GM23338 (cell line): ENCODE results near the gene APOL3. TPM values are rescaled to one million over a fixed set of nuclear protein-coding genes. Genes with fewer than 3 reads are reported as not detected.
"Not testable (repeated sequence)": the region's sequence is repeated elsewhere in the genome, so short reads cannot be mapped to it uniquely, and the experiment has no call there.

ENCODE experiments used
- ATAC-seq: fragments of 200-7000 bp; cut with Tn5 transposase; 3 replicates; pipeline ENCODE4 v1.9.1; 2020
- DNase-seq: peaks from one replicate; pipeline ENCODE4 v3.0.0-alpha.2; 2015; ENCODE audit warnings: low spot score
- H2AFZ ChIP-seq: fragments of 200-600 bp; sonication (generic); 2 replicates; pipeline ENCODE4 v1.8.0; 2016; ENCODE audit warnings: antibody characterized with exemption, mild to moderate bottlenecking, moderate library complexity
- H3F3A ChIP-seq: fragments of 200-600 bp; sonication (generic); replicated peaks from 2 replicates; pipeline ENCODE4 v1.8.0; 2017; ENCODE audit warnings: antibody characterized with exemption, mixed run types, low read depth
- H3K27ac ChIP-seq: fragments of 200-600 bp; sonication (generic); 2 replicates; pipeline ENCODE4 v1.6.1; 2016; ENCODE audit warnings: low read depth
- H3K27me3 ChIP-seq: fragments of 200-600 bp; sonication (generic); 2 replicates; pipeline ENCODE4 v1.8.0; 2016; ENCODE audit warnings: mild to moderate bottlenecking, mixed run types, moderate library complexity; ENCODE audit not compliant: insufficient read depth
- H3K36me3 ChIP-seq: fragments of 200-600 bp; sonication (generic); 2 replicates; pipeline ENCODE4 v1.8.0; 2016; ENCODE audit warnings: mild to moderate bottlenecking; ENCODE audit not compliant: insufficient read depth
- H3K4me1 ChIP-seq: fragments of 200-600 bp; sonication (generic); 2 replicates; pipeline ENCODE4 v1.8.0; 2016; ENCODE audit warnings: mild to moderate bottlenecking, moderate library complexity; ENCODE audit not compliant: insufficient read depth
- H3K4me2 ChIP-seq: fragments of 200-600 bp; sonication (generic); 2 replicates; pipeline ENCODE4 v1.7.1; 2017; ENCODE audit warnings: mixed run types
- H3K4me3 ChIP-seq: fragments of 200-600 bp; sonication (generic); 2 replicates; pipeline ENCODE4 v1.6.1; 2016; ENCODE audit warnings: mixed run types
- H3K79me2 ChIP-seq: fragments of 200-600 bp; sonication (generic); replicated peaks from 2 replicates; pipeline ENCODE4 v1.8.0; 2017; ENCODE audit warnings: mild to moderate bottlenecking; ENCODE audit not compliant: insufficient read depth
- H3K9me2 ChIP-seq: fragments of 200-600 bp; sonication (generic); 2 replicates; pipeline ENCODE4 v1.8.0; 2017; ENCODE audit not compliant: insufficient read depth
- H4K20me1 ChIP-seq: fragments of 200-600 bp; sonication (generic); replicated peaks from 2 replicates; pipeline ENCODE4 v1.8.0; 2017; ENCODE audit warnings: mild to moderate bottlenecking; ENCODE audit not compliant: insufficient read depth
- H3K27ac Mint-ChIP-seq: 2 replicates; pipeline ENCODE4 v1.8.0; 2020; ENCODE audit warnings: inconsistent platforms, mild to moderate bottlenecking, moderate library complexity, mixed read lengths
- H3K27me3 Mint-ChIP-seq: 3 replicates; pipeline ENCODE4 v1.8.0; 2022; ENCODE audit warnings: low read depth, mild to moderate bottlenecking, moderate library complexity, mixed read lengths, inconsistent platforms; ENCODE audit not compliant: insufficient read depth, poor library complexity
- H3K36me3 Mint-ChIP-seq: 3 replicates; pipeline ENCODE4 v1.8.0; 2021; ENCODE audit warnings: low read depth, mild to moderate bottlenecking, inconsistent platforms, moderate library complexity, mixed read lengths
- H3K4me1 Mint-ChIP-seq: 3 replicates; pipeline ENCODE4 v1.8.0; 2020; ENCODE audit warnings: mild to moderate bottlenecking, inconsistent platforms, mixed read lengths
- H3K4me3 Mint-ChIP-seq: 3 replicates; pipeline ENCODE4 v1.8.0; 2021; ENCODE audit warnings: moderate library complexity, mild to moderate bottlenecking, inconsistent platforms, mixed read lengths
- H3K9me3 Mint-ChIP-seq: 3 replicates; pipeline ENCODE4 v1.8.0; 2020; ENCODE audit warnings: moderate library complexity, mild to moderate bottlenecking, inconsistent platforms, mixed read lengths
- NANOG ChIP-seq: IDR thresholded peaks from 2 replicates; pipeline ENCODE4 v1.6.1; 2016; ENCODE audit warnings: antibody characterized with exemption, borderline replicate concordance
- STAT1 ChIP-seq: IDR thresholded peaks from one replicate; pipeline ENCODE4 v1.6.1; 2016; ENCODE audit warnings: antibody characterized with exemption; ENCODE audit not compliant: unreplicated experiment
- ZNF114 ChIP-seq: fragments of 250-450 bp; sonication (Bioruptor Pico); IDR thresholded peaks from 2 replicates; pipeline ENCODE4 v1.5.0; 2020; ENCODE audit warnings: mild to moderate bottlenecking, moderate library complexity
- polyA plus RNA-seq: library from polyadenylated mRNA; unstranded; fragments of >200 nt; fragmentation: Nextera tagmentation; extraction: Ambion mirVana; gene quantifications from 2 replicates; pipeline ENCODE4 v1.2.1, GENCODE V29; 2016
- total RNA-seq: library from RNA; depleted of rRNA; stranded (reverse); fragments of >200 nt; shearing (Covaris generic); gene quantifications from 2 replicates; pipeline ENCODE4 v1.2.3, GENCODE V29; 2014
- TF ChIP-seq, protein P1 (sequence below): fragments of 250-450 bp; sonication (Bioruptor Pico); IDR thresholded peaks from 2 replicates; pipeline ENCODE4 v1.5.0; 2020; ENCODE audit warnings: mild to moderate bottlenecking, moderate library complexity

The APOL3 gene
- total and polyA plus RNA-seq, 2 experiments from 2014 or later: not detected

DNA sequence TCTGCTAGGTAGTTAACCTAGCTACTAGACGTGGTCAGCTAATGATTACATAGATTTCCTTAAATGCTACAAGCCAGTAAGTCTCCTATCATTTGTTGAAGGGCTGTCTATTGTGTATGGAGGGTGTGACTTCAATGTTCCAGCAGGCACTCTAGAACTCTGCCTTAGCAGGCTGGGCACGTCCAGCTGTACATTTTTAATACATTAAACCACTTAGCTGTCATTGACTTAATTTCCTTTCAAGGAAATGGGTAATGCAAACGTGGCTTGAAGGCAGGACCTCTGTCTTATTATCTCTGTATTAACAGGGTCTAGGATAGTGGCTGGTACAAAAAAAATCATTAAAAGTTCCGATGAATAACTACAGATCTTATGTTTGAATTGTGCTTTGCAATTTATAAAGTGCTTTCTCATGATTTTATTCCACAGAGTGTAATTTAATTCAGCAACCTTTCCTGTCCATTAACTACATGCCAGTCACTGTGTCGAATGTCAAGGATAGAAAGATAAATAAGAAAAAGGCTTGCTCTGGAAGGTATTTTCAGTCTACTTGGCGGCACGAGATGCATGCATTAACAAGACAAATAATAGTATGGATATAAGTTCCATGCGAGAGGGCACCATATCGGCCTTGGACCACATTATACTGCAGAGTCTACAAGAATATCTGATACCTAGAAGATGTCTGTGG lies 60.3 kb downstream of the APOL3 start (continued):
- TF ChIP-seq, protein P1, sequence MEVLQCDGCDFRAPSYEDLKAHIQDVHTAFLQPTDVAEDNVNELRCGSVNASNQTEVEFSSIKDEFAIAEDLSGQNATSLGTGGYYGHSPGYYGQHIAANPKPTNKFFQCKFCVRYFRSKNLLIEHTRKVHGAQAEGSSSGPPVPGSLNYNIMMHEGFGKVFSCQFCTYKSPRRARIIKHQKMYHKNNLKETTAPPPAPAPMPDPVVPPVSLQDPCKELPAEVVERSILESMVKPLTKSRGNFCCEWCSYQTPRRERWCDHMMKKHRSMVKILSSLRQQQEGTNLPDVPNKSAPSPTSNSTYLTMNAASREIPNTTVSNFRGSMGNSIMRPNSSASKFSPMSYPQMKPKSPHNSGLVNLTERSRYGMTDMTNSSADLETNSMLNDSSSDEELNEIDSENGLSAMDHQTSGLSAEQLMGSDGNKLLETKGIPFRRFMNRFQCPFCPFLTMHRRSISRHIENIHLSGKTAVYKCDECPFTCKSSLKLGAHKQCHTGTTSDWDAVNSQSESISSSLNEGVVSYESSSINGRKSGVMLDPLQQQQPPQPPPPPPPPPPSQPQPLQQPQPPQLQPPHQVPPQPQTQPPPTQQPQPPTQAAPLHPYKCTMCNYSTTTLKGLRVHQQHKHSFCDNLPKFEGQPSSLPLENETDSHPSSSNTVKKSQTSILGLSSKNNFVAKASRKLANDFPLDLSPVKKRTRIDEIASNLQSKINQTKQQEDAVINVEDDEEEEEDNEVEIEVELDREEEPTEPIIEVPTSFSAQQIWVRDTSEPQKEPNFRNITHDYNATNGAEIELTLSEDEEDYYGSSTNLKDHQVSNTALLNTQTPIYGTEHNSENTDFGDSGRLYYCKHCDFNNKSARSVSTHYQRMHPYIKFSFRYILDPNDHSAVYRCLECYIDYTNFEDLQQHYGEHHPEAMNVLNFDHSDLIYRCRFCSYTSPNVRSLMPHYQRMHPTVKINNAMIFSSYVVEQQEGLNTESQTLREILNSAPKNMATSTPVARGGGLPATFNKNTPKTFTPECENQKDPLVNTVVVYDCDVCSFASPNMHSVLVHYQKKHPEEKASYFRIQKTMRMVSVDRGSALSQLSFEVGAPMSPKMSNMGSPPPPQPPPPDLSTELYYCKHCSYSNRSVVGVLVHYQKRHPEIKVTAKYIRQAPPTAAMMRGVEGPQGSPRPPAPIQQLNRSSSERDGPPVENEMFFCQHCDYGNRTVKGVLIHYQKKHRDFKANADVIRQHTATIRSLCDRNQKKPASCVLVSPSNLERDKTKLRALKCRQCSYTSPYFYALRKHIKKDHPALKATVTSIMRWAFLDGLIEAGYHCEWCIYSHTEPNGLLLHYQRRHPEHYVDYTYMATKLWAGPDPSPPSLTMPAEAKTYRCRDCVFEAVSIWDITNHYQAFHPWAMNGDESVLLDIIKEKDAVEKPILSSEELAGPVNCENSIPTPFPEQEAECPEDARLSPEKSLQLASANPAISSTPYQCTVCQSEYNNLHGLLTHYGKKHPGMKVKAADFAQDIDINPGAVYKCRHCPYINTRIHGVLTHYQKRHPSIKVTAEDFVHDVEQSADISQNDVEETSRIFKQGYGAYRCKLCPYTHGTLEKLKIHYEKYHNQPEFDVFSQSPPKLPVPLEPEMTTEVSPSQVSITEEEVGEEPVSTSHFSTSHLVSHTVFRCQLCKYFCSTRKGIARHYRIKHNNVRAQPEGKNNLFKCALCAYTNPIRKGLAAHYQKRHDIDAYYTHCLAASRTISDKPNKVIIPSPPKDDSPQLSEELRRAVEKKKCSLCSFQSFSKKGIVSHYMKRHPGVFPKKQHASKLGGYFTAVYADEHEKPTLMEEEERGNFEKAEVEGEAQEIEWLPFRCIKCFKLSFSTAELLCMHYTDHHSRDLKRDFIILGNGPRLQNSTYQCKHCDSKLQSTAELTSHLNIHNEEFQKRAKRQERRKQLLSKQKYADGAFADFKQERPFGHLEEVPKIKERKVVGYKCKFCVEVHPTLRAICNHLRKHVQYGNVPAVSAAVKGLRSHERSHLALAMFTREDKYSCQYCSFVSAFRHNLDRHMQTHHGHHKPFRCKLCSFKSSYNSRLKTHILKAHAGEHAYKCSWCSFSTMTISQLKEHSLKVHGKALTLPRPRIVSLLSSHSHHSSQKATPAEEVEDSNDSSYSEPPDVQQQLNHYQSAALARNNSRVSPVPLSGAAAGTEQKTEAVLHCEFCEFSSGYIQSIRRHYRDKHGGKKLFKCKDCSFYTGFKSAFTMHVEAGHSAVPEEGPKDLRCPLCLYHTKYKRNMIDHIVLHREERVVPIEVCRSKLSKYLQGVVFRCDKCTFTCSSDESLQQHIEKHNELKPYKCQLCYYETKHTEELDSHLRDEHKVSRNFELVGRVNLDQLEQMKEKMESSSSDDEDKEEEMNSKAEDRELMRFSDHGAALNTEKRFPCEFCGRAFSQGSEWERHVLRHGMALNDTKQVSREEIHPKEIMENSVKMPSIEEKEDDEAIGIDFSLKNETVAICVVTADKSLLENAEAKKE: no peak
- TF ChIP-seq NANOG: no peak

DNA sequence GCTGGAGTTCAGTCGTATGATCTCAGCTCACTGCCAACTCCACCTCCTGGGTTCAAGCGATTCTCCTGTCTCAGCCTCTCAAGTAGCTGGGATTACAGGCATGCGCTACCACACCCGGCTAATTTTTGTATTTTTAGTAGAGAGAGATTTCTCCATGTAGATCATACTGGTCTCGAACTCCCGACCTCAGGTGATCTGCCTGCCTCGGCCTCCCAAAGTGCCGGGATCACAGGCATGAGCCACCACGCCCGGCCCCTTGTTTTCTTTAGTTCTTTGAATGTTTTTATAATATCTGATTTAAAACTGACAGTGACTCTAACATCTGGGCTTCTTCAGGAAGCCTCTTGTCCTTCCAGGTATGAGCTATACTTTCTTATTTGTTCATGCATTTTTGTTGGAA lies 61.0 kb downstream of the APOL3 start:
- not testable (repeated sequence) for H3K36me3 Mint-ChIP-seq, H3K9me2 ChIP-seq, H3K4me3 ChIP-seq, H4K20me1 ChIP-seq, H2AFZ ChIP-seq, H3K4me1 Mint-ChIP-seq, H3K27me3 ChIP-seq, H3K4me3 Mint-ChIP-seq, H3K4me2 ChIP-seq, DNase-seq, H3K27ac ChIP-seq, H3F3A ChIP-seq, H3K27ac Mint-ChIP-seq, H3K4me1 ChIP-seq, H3K9me3 Mint-ChIP-seq, H3K36me3 ChIP-seq, ATAC-seq, H3K27me3 Mint-ChIP-seq, H3K79me2 ChIP-seq

DNA sequence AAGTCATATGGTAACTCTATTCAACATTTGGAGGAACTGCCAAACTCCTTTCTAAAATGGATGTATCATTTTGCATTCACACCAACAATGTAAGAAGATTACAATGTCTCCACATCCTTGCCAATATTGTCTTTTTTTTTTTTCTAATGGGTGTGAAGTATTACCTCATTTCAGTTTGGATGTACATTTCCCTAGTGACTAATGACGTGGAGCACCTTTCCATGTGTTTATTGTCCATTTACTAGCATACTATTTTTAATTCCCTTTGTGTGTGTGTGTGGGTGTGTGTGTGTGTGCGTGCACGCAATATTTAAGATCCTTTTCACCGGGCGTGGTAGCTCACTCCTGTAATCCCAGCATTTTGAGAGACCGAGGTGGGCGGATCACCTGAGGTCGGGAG lies 62.7 kb downstream of the APOL3 start:
- Histone ChIP-seq H3K27ac (no peak overlapping the region), H3K36me3 (no peaks in the 10 kb centered on the region), H3K4me2 (no peak overlapping the region), H3K27me3 (no peaks in the 10 kb centered on the region), H3K9me2 (no peaks in the 10 kb centered on the region), H3K4me3 (no peak overlapping the region), H2AFZ (no peak overlapping the region), H3K79me2 (no peaks in the 10 kb centered on the region), H4K20me1 (no peaks in the 10 kb centered on the region), H3K4me1 (no peaks in the 10 kb centered on the region), H3F3A (no peaks in the 10 kb centered on the region)
- H3K4me3 Mint-ChIP-seq: no peak overlapping the region
- H3K27me3 Mint-ChIP-seq: peaks cover under 1% of the 10 kb centered on the region
- H3K4me1 Mint-ChIP-seq: no peaks in the 10 kb centered on the region
- no peak overlapping the region for H3K27ac Mint-ChIP-seq
- H3K36me3 Mint-ChIP-seq: no peaks in the 10 kb centered on the region
- H3K9me3 Mint-ChIP-seq: peaks cover 5% of the 10 kb centered on the region
- DNase-seq (no peak), ATAC-seq (no peak)
- no peak for TF ChIP-seq ZNF114
- no peak for TF ChIP-seq STAT1

DNA sequence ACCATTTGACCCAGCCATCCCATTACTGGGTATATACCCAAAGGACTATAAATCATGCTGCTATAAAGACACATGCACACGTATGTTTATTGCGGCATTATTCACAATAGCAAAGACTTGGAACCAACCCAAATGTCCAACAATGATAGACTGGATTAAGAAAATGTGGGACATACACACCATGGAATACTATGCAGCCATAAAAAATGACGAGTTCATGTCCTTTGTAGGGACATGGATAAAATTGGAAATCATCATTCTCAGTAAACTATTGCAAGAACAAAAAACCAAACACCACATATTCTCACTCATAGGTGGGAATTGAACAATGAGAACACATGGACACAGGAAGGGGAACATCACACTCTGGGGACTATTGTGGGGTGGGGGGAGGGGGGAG lies 69.8 kb downstream of the APOL3 start:
- not testable (repeated sequence) for H3K4me2 ChIP-seq, H3K4me3 Mint-ChIP-seq, H4K20me1 ChIP-seq, H3K36me3 ChIP-seq, H3K4me1 ChIP-seq, ATAC-seq, H3K4me1 Mint-ChIP-seq, H3K27ac ChIP-seq, H3K27ac Mint-ChIP-seq, H3K9me3 Mint-ChIP-seq, H3K4me3 ChIP-seq, DNase-seq, H3F3A ChIP-seq, H3K9me2 ChIP-seq, H3K79me2 ChIP-seq, H3K36me3 Mint-ChIP-seq, H2AFZ ChIP-seq, H3K27me3 ChIP-seq, H3K27me3 Mint-ChIP-seq
